Stimulated activated CD8-positive, alpha-beta memory T cell treated with anti-CD3 and anti-CD28 coated beads, Interleukin-15, amount 100 ng/mL, for 4 hours (primary cell): Measurements from ENCODE around the gene ROBO2.

Source experiments
- DNase-seq, 2 donors: peaks; one replicate each; pipeline ENCODE4 v3.0.0-alpha.2; 2020; ENCODE audit warnings: low read depth in 2 of 2

The ROBO2 gene

GRCh38 chr3:77122652-77123051 is 82.8 kb downstream of the ROBO2 start:
- DNase-seq: no peak

GRCh38 chr3:77125966-77126365 is 86.1 kb downstream of the ROBO2 start:
- no peak for DNase-seq

GRCh38 chr3:77134769-77135168 is 94.9 kb downstream of the ROBO2 start:
- no peak for DNase-seq

GRCh38 chr3:77137559-77137958 is 97.7 kb downstream of the ROBO2 start:
- no peak for DNase-seq

- no peak for DNase-seq
Observed at GRCh38 chr3:77139624-77140023, 99.7 kb downstream of the ROBO2 start.

- DNase-seq: no peak
Observed at GRCh38 chr3:77141423-77141822, 101.5 kb downstream of the ROBO2 start.

- no peak for DNase-seq
Observed at GRCh38 chr3:77142578-77142977, 102.7 kb downstream of the ROBO2 start.

- no peak for DNase-seq
Observed at GRCh38 chr3:77146004-77146403, 106.1 kb downstream of the ROBO2 start.

GRCh38 chr3:77147836-77148578 is 108.1 kb downstream of the ROBO2 start:
- no peak for DNase-seq

GRCh38 chr3:77149382-77149781 is 109.5 kb downstream of the ROBO2 start:
- no peak for DNase-seq

- DNase-seq: no peak
Observed at GRCh38 chr3:77150028-77150427, 110.1 kb downstream of the ROBO2 start.

- DNase-seq: no peak
Observed at GRCh38 chr3:77150759-77151158, 110.9 kb downstream of the ROBO2 start.

GRCh38 chr3:77158730-77159581 is 119.1 kb downstream of the ROBO2 start:
- DNase-seq: no peak

GRCh38 chr3:77160931-77161497 is 121.1 kb downstream of the ROBO2 start:
- no peak for DNase-seq

- no peak for DNase-seq
Observed at GRCh38 chr3:77169823-77170222, 129.9 kb downstream of the ROBO2 start.

GRCh38 chr3:77171026-77171425 is 131.1 kb downstream of the ROBO2 start:
- no peak for DNase-seq

GRCh38 chr3:77179762-77180161 is 139.9 kb downstream of the ROBO2 start:
- DNase-seq: no peak

- no peak for DNase-seq
Observed at GRCh38 chr3:77182341-77182740, 142.4 kb downstream of the ROBO2 start.

GRCh38 chr3:77186319-77186718 is 146.4 kb downstream of the ROBO2 start:
- no peak for DNase-seq

- DNase-seq: no peak
Observed at GRCh38 chr3:77186728-77187127, 146.8 kb downstream of the ROBO2 start.

GRCh38 chr3:77188210-77188609 is 148.3 kb downstream of the ROBO2 start:
- no peak for DNase-seq

- DNase-seq: no peak
Observed at GRCh38 chr3:77189258-77189657, 149.4 kb downstream of the ROBO2 start.

- no peak for DNase-seq
Observed at GRCh38 chr3:77189684-77190083, 149.8 kb downstream of the ROBO2 start.
